Measurements from ENCODE around the gene RFLNA. TPM values are rescaled to one million over a fixed set of nuclear protein-coding genes. Genes with fewer than 3 reads are reported as not detected.

Gene RFLNA
- total and polyA plus RNA-seq, 7 donors, result 0.83 to 57.1 (median 17.6) TPM; not detected in 2

GRCh38 chr12:124276337-124276736, 18.6 kb upstream of the RFLNA start:
- intact Hi-C loops (cut with DNase I), result no loop called here
- 93 to 94% methylated on average over 2 of the region's 2 CpGs for WGBS, 2 donors
- TF ChIP-seq POLR2AphosphoS5 (IDR thresholded peaks at IDR 0.05) (no peak), POLR2A (IDR thresholded peaks at IDR 0.05) (no peak), EP300 (IDR thresholded peaks at IDR 0.05) (no peak), CTCF (IDR thresholded peaks at IDR 0.05) (no peak)

GRCh38 chr12:124277394-124278241, 17.3 kb upstream of the RFLNA start:
- WGBS, 2 donors, result 34 to 35% methylated on average over 16 of the region's 16 CpGs
- H3K9me3 ChIP-seq, result no peaks in the 10 kb centered on the region
- peaks cover 0 to 27% (median 0%) of the 10 kb centered on the region in 3 donors for H3K27me3 ChIP-seq
- DNase-seq, result no peak
- H3K36me3 ChIP-seq, result no peaks in the 10 kb centered on the region
- H3K4me1 ChIP-seq, result peaks cover 0 to 9% (median 4%) of the 10 kb centered on the region in 4 donors
- intact Hi-C loops (cut with DNase I), result no loop called here
- no peak overlapping the region for H3K27ac ChIP-seq
- TF ChIP-seq POLR2AphosphoS5 (IDR thresholded peaks at IDR 0.05) (no peak), POLR2A (IDR thresholded peaks at IDR 0.05) (no peak), EP300 (IDR thresholded peaks at IDR 0.05) (no peak), CTCF (IDR thresholded peaks at IDR 0.05) (no peak)
- H3K4me3 ChIP-seq, result no peak overlapping the region

More at GRCh38 chr12:124276337-124276736, 18.6 kb upstream of the RFLNA start:
- no peak overlapping the region for H3K27ac ChIP-seq
- no peak for DNase-seq
- no peaks in the 10 kb centered on the region for H3K36me3 ChIP-seq
- H3K27me3 ChIP-seq, result peaks cover 0 to 27% (median 0%) of the 10 kb centered on the region in 3 donors
- no peaks in the 10 kb centered on the region for H3K9me3 ChIP-seq
- peaks cover 0 to 9% (median 4%) of the 10 kb centered on the region in 4 donors for H3K4me1 ChIP-seq
- no peak overlapping the region for H3K4me3 ChIP-seq

GRCh38 chr12:124278389-124279101, 16.3 kb upstream of the RFLNA start:
- no peak overlapping the region for H3K4me3 ChIP-seq
- TF ChIP-seq POLR2AphosphoS5 (IDR thresholded peaks at IDR 0.05) (no peak), POLR2A (IDR thresholded peaks at IDR 0.05) (no peak), EP300 (IDR thresholded peaks at IDR 0.05) (no peak), CTCF (IDR thresholded peaks at IDR 0.05) (no peak)
- peaks cover 0 to 9% (median 4%) of the 10 kb centered on the region in 4 donors for H3K4me1 ChIP-seq
- H3K9me3 ChIP-seq, result no peaks in the 10 kb centered on the region
- peaks cover 0 to 27% (median 0%) of the 10 kb centered on the region in 3 donors for H3K27me3 ChIP-seq
- no peaks in the 10 kb centered on the region for H3K36me3 ChIP-seq
- no peak for DNase-seq
- no peak overlapping the region for H3K27ac ChIP-seq
- intact Hi-C loops (cut with DNase I), result no loop called here
- WGBS, 2 donors, result 24 to 63% methylated on average over 20 of the region's 20 CpGs

- H3K4me3 ChIP-seq, result no peak overlapping the region
- WGBS, 2 donors, result 83 to 87% methylated on average over 11 of the region's 11 CpGs
- H3K4me1 ChIP-seq, result peaks cover 0 to 9% (median 4%) of the 10 kb centered on the region in 4 donors
- no peak overlapping the region for H3K27ac ChIP-seq
- intact Hi-C loops (cut with DNase I), result no loop called here
- peaks cover 0 to 27% (median 0%) of the 10 kb centered on the region in 3 donors for H3K27me3 ChIP-seq
- no peaks in the 10 kb centered on the region for H3K36me3 ChIP-seq
- H3K9me3 ChIP-seq, result no peaks in the 10 kb centered on the region
- no peak for DNase-seq
- no peak for TF ChIP-seq POLR2A (IDR thresholded peaks at IDR 0.05)
- TF ChIP-seq EP300 (IDR thresholded peaks at IDR 0.05), result no peak
- no peak for TF ChIP-seq CTCF (IDR thresholded peaks at IDR 0.05)
- no peak for TF ChIP-seq POLR2AphosphoS5 (IDR thresholded peaks at IDR 0.05)
These were observed 15.6 kb upstream of the RFLNA start for GRCh38 chr12:124279315-124279714.

All from sigmoid colon (tissue), 7 donors.